Measurements from ENCODE around the gene NBPF6.
A peak's percentile ranks its signal among the peaks of the same experiment; 100 is the strongest.
"Not testable (repeated sequence)": the region's sequence is repeated elsewhere in the genome, so short reads cannot be mapped to it uniquely, and the experiment has no call there.

The NBPF6 gene

GRCh38 chr1:108502138-108502537, 52.0 kb downstream of the NBPF6 start:
- peak; percentile 82 for DNase-seq (ENCODE audit: low read depth)

GRCh38 chr1:108502624-108503023, 52.5 kb downstream of the NBPF6 start:
- peak; percentile 87 for DNase-seq (ENCODE audit: low read depth)

DNA sequence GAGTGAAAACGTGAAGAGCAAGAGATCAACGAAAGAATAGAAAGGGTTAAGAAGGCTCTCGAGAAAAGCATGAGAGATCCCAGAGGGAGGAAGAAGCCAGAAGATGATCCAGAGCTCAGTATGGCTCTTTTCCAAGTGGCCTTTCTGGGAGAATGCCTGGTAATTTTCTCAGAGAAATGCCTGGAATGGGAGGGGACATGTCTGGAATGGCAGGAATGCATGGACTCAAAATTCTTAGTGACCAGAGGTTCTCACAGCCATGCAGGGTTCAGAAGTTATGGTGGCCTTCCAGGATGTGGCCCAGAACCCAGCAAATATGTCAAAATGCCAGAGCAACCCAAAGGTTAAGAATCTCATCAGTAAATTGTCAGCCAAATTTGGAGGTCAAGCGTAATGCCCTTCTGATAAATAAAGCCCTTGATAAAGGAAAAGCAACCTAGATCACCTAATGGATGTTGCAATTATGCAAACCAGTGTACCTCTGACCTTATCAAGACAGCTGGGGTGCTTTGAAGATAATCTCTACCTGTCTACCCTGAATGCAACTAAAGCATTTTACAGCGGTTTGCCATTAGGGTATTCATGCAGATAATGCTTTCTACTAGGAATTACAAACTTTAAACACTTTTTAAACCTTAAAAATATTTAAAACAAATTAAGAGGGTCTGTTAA, 53.1 kb downstream of the NBPF6 start:
- peak; percentile 99 for DNase-seq (ENCODE audit: low read depth)

DNA sequence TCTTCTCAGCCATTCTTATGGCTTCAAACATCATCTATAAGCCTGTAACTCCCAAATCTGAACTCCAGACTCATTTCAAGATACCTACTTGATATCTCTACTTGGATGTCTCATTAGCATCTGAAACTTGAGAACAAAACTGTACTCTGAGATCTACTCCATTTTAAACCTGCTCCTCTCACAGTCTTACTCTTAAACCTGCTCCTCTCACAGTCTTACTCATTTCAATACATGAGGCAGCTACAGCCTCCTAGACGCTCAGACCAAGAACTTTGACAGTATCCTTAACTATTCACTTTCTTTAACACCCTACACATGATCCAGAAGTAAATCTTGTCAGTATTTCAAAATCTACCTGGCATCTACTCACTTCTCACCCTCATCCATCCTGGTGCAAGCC, 54.3 kb downstream of the NBPF6 start:
- no peak for DNase-seq (ENCODE audit: low read depth)

DNA sequence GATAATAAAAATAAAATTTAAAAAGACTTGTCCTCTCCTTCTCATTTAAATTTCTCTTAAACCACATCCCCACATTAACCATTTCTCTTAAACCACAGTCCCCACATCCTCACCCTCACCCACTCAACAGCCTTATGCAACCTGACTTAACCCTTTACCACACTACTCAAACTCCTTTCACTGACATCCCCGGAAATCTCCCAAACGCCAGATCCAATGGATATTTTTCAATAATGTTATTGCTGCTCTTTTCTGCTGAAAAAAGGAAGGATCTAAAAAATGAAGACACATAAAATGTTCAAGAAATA, 55.6 kb downstream of the NBPF6 start:
- no peak for DNase-seq (ENCODE audit: low read depth)

- DNase-seq (ENCODE audit: low read depth) = no peak
These were observed 61.6 kb downstream of the NBPF6 start for GRCh38 chr1:108511764-108512163.

DNA sequence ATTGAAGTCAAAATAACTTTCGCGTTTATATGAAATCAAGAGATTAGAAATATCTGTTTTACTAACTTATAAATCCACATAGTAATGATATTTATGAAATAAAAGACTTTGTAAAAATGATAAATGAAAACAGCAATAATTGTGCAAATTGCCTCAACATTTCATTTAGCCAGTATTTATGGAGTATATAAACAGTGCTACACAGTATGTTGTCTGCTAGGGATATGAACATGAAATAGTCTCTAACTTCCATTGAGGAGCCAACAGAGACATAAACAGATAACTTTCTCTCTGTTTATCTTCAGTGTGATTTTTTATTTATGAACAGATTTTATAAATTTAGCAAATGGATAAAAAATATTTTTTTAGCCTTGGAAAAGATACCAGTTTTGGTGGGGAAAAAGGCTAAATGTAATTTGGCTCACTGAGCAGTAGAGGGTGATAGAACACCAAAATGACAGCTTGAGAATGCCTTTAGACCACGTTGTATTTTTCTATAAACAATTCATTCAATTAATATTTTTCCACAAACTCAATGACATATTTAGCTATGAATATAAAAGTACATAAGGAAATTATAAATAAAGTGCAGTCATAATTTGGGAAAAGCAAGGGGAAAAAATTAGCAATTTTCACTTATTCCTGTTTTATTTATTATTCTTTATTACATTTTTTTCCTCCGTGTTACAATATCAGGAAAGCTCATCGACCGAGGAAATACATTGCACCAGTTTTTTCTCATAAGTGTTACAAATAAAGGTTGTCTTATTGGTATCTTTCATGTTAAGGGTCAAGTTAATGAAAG, 62.3 kb downstream of the NBPF6 start:
- DNase-seq (ENCODE audit: low read depth) = peak; percentile 39

DNA sequence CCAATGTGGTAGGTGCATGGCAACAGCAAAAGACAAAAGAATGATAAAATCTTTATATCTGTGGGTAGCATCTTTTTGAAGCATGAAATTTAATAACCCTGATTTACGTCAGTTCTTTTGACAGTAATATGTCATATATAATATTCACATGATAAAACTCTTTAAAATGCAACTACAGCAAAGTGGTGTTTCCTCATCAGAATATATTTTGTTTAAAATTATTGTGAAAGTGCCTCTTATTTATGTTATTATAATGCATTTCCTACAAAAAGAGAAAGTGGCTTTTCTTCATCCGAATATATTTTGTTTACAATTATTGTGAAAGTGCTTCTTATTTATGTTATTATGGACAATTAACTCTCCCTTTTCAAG, 62.9 kb downstream of the NBPF6 start:
- DNase-seq (ENCODE audit: low read depth) = no peak

GRCh38 chr1:108513914-108514313, 63.8 kb downstream of the NBPF6 start:
- not testable (repeated sequence) for DNase-seq (ENCODE audit: low read depth)

GRCh38 chr1:108517301-108517897, 67.3 kb downstream of the NBPF6 start:
- DNase-seq (ENCODE audit: low read depth) = not testable (repeated sequence)
